ENCODE data around the gene RGP1. TPM values are rescaled to one million over a fixed set of nuclear protein-coding genes. Genes with fewer than 3 reads are reported as not detected.
A peak's percentile ranks its signal among the peaks of the same experiment; 100 is the strongest.

RGP1 gene
- total and polyA plus RNA-seq, 2 experiments from 2014 or later: 4.7 to 19.1 TPM

DNA sequence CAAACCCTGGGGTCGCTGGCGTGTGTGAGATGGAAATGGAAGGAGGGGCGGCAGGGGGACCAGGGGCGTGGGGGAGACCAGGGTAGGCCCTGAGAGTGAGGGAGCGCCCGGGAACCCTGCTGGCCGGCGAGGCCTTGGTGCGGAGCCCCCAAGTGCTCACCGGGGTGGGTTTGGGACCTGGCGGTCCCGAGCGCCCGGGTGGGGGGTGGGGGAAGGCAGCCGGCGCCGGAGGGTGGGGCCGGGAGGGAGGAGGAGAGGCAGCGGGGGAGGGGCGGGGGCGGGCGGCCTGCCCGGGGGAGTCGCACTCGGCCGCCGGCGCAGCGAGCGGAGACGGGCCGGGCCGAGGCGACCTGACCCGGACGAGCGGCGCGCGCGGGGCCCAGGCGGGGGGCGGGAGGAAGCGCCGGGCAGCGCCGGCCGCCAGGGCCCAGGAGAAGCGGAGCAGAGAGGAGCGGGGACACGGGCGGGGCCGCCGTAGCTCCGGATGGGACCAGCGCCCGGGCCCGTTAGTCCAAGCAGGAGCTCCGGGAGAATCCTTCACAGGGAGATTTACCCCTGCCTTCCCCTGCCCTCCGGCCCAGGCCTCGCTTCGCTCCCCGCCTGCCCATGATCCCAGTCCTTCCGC lies 42.3 kb downstream of the RGP1 start, which contains the start of gene NPR2:
NPR2 (plus strand) TSS at position 295 of the 625 bp plus-strand sequence. CDS start 818 bp downstream, outside the sequence.
- Histone ChIP-seq H3K4me1 (ENCODE audit: insufficient read depth) (peaks cover 46% of the 10 kb centered on the region), H3K27me3 (replicated peaks; ENCODE audit: insufficient read depth) (no peaks in the 10 kb centered on the region; the same call in 1 of the 2 replicates), H3K4me2 (ENCODE audit: unreplicated experiment) (peak within 1 kb of the TSS; percentile 68), H4K20me1 (ENCODE audit: insufficient read depth) (no peaks in the 10 kb centered on the region), H3K4me3 (peak within 1 kb of the TSS; percentile 68), H2AFZ (peak within 1 kb of the TSS; percentile 94), H3K79me2 (ENCODE audit: insufficient read depth) (peaks cover 45% of the 10 kb centered on the region), H3K9ac (peak within 1 kb of the TSS; percentile 81), H3K36me3 (ENCODE audit: low read depth) (no peaks in the 10 kb centered on the region), H3K9me3 (ENCODE audit: low read depth) (no peaks in the 10 kb centered on the region), H3K9me2 (ENCODE audit: insufficient read depth) (no peaks in the 10 kb centered on the region), H3F3A (ENCODE audit: insufficient read depth) (peaks cover 5% of the 10 kb centered on the region; the same call in 1 of the 2 replicates), H3K27ac (peak within 1 kb of the TSS; percentile 20; the same call in 1 of the 2 replicates)
- DNase-seq: peak; percentile 70
- in situ Hi-C loops (cut with MboI): no loop called here
- TF ChIP-seq EZH2phosphoT487 (IDR thresholded peaks at IDR 0.05; ENCODE audit: insufficient read depth, low read depth) (no peak), EZH2 (IDR thresholded peaks at IDR 0.05; ENCODE audit: insufficient read depth, poor library complexity, severe bottlenecking) (no peak)
- WGBS, 2 experiments (ENCODE audit: low coverage in 1 of 2, low lambda C conversion rate in 2 of 2, missing lambda C conversion rate in 2 of 2): 0 to 1% methylated on average over 6 to 44 of the region's 64 CpGs

DNA sequence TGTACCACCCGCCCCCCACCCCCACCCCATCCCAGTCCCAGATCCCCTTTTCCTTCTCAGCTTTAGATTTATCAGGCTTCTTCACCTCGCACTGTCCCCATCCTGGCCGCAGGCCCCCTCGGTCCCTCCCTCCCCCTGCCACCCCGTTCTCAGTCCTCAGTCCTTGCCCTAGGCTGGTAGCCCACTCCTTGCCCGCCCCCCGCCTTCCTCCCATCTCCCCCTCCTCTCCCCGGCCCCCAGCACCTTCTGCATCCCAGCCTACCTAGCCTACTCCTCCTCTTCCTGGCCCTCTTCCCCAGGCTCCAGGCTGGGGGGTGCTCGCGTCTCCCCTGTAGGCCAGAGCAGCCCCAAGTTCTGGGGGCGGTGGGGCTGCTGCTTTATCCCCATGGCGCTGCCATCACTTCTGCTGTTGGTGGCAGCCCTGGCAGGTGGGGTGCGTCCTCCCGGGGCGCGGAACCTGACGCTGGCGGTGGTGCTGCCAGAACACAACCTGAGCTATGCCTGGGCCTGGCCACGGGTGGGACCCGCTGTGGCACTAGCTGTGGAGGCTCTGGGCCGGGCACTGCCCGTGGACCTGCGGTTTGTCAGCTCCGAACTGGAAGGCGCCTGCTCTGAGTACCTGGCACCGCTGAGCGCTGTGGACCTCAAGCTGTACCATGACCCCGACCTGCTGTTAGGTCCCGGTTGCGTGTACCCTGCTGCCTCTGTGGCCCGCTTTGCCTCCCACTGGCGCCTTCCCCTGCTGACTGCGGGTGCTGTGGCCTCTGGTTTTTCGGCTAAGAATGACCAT lies 43.1 kb downstream of the RGP1 start:
- Histone ChIP-seq H3K9ac (peak overlapping the region; percentile 81), H3K27ac (no peak overlapping the region), H3K9me2 (ENCODE audit: insufficient read depth) (no peaks in the 10 kb centered on the region), H2AFZ (peak overlapping the region; percentile 66; the same call in 1 of the 2 replicates), H3K4me2 (ENCODE audit: unreplicated experiment) (peak overlapping the region; percentile 68), H3K79me2 (ENCODE audit: insufficient read depth) (peaks cover 53% of the 10 kb centered on the region), H3K9me3 (ENCODE audit: low read depth) (no peaks in the 10 kb centered on the region), H3K4me1 (ENCODE audit: insufficient read depth) (peaks cover 46% of the 10 kb centered on the region), H3K27me3 (replicated peaks; ENCODE audit: insufficient read depth) (no peaks in the 10 kb centered on the region), H3K4me3 (peak overlapping the region; percentile 68), H3K36me3 (ENCODE audit: low read depth) (no peaks in the 10 kb centered on the region), H4K20me1 (ENCODE audit: insufficient read depth) (no peaks in the 10 kb centered on the region), H3F3A (ENCODE audit: insufficient read depth) (peaks cover 5% of the 10 kb centered on the region; the same call in 1 of the 2 replicates)
- 28 to 33% methylated on average over 25 to 34 of the region's 34 CpGs for WGBS, 2 experiments (ENCODE audit: low coverage in 1 of 2, low lambda C conversion rate in 2 of 2, missing lambda C conversion rate in 2 of 2)
- in situ Hi-C loops (cut with MboI): no loop called here
- peak; percentile 28 for DNase-seq
- no peak for TF ChIP-seq EZH2 (IDR thresholded peaks at IDR 0.05; ENCODE audit: insufficient read depth, poor library complexity, severe bottlenecking)
- TF ChIP-seq EZH2phosphoT487 (IDR thresholded peaks at IDR 0.05; ENCODE audit: insufficient read depth, low read depth): no peak

DNA sequence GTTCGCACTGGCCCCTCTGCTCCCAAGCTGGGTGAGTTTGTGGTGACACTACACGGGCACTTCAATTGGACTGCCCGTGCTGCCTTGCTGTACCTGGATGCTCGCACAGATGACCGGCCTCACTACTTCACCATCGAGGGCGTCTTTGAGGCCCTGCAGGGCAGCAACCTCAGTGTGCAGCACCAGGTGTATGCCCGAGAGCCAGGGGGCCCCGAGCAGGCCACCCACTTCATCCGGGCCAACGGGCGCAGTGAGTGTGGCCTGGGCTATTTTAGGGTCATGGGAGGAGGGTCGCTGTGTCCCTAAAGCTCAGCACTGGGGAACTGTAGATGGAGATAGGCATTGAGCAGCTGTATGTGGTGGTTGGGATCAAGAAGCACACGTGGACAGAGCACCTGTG lies 43.7 kb downstream of the RGP1 start:
- peaks cover 9% of the 10 kb centered on the region for H3F3A ChIP-seq (ENCODE audit: insufficient read depth)
- no peaks in the 10 kb centered on the region for H3K27me3 ChIP-seq (replicated peaks; ENCODE audit: insufficient read depth)
- TF ChIP-seq EZH2phosphoT487 (IDR thresholded peaks at IDR 0.05; ENCODE audit: insufficient read depth, low read depth): no peak
- TF ChIP-seq EZH2 (IDR thresholded peaks at IDR 0.05; ENCODE audit: insufficient read depth, poor library complexity, severe bottlenecking): no peak
- WGBS, 2 experiments (ENCODE audit: low coverage in 1 of 2, low lambda C conversion rate in 2 of 2, missing lambda C conversion rate in 2 of 2): 52 to 56% methylated on average over 14 of the region's 14 CpGs
- peaks cover 46% of the 10 kb centered on the region for H3K4me1 ChIP-seq (ENCODE audit: insufficient read depth)
- H3K79me2 ChIP-seq (ENCODE audit: insufficient read depth): peaks cover 55% of the 10 kb centered on the region
- H4K20me1 ChIP-seq (ENCODE audit: insufficient read depth): no peaks in the 10 kb centered on the region
- H3K9ac ChIP-seq: peak overlapping the region; percentile 81
- H2AFZ ChIP-seq: no peak overlapping the region
- no peak overlapping the region for H3K27ac ChIP-seq
- no peaks in the 10 kb centered on the region for H3K36me3 ChIP-seq (ENCODE audit: low read depth)
- no peaks in the 10 kb centered on the region for H3K9me3 ChIP-seq (ENCODE audit: low read depth)
- no peak for DNase-seq
- in situ Hi-C loops (cut with MboI): no loop called here
- H3K9me2 ChIP-seq (ENCODE audit: insufficient read depth): no peaks in the 10 kb centered on the region
- peak overlapping the region; percentile 68 for H3K4me3 ChIP-seq
- peak overlapping the region; percentile 68 for H3K4me2 ChIP-seq (ENCODE audit: unreplicated experiment)

DNA sequence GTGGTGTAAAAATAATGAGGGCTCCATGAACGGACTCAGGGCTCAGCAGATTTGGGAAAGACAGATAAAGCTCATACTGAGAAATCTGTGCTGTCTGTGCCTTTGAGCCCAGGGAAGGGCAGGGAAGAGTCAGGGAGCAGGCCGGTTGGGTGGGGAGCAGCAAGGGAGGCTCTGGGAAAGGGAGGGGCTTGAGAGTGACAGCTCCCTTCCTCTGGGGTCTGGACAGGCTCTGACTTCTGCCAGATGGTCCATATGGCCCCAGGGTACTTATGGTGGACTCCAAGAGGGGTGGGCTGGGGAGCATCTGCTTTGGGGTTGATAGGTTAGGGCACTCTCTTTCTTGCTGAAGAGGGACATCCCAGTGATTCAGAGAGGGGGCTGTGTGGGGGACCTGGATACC lies 44.4 kb downstream of the RGP1 start:
- Histone ChIP-seq H3F3A (ENCODE audit: insufficient read depth) (peaks cover 15% of the 10 kb centered on the region), H3K27me3 (replicated peaks; ENCODE audit: insufficient read depth) (no peaks in the 10 kb centered on the region), H3K4me3 (peak overlapping the region; percentile 68), H2AFZ (0 out of 2 replicates have a peak overlapping the region, but pooled peaks have one; percentile 32), H3K27ac (no peak overlapping the region), H3K36me3 (ENCODE audit: low read depth) (no peaks in the 10 kb centered on the region), H3K4me2 (ENCODE audit: unreplicated experiment) (peak overlapping the region; percentile 68), H3K4me1 (ENCODE audit: insufficient read depth) (peaks cover 51% of the 10 kb centered on the region), H3K9me2 (ENCODE audit: insufficient read depth) (no peaks in the 10 kb centered on the region), H3K9me3 (ENCODE audit: low read depth) (no peaks in the 10 kb centered on the region), H4K20me1 (ENCODE audit: insufficient read depth) (no peaks in the 10 kb centered on the region), H3K79me2 (ENCODE audit: insufficient read depth) (peaks cover 55% of the 10 kb centered on the region), H3K9ac (peak overlapping the region; percentile 81)
- TF ChIP-seq EZH2phosphoT487 (IDR thresholded peaks at IDR 0.05; ENCODE audit: insufficient read depth, low read depth) (no peak), EZH2 (IDR thresholded peaks at IDR 0.05; ENCODE audit: insufficient read depth, poor library complexity, severe bottlenecking) (no peak)
- 15 to 21% methylated on average over 2 of the region's 2 CpGs for WGBS, 2 experiments (ENCODE audit: low coverage in 1 of 2, low lambda C conversion rate in 2 of 2, missing lambda C conversion rate in 2 of 2)
- DNase-seq: peak; percentile 28
- in situ Hi-C loops (cut with MboI): no loop called here

Data from GM23248 (cell line).